GM12892 (cell line): ENCODE measurements around the gene PRF1.

ENCODE experiments used
- POLR2A ChIP-seq: IDR thresholded peaks from 2 replicates; pipeline ENCODE4 v1.6.1; 2011; ENCODE audit warnings: low read depth, low read length, control low read depth
- POLR2AphosphoS5 ChIP-seq: IDR thresholded peaks from 2 replicates; pipeline ENCODE4 v1.6.1; 2011; ENCODE audit warnings: low read depth, low read length, control low read depth
- TAF1 ChIP-seq: IDR thresholded peaks from 2 replicates; pipeline ENCODE4 v1.6.1; 2011; ENCODE audit warnings: low read depth, mild to moderate bottlenecking, control low read depth, low read length, borderline replicate concordance

DNA sequence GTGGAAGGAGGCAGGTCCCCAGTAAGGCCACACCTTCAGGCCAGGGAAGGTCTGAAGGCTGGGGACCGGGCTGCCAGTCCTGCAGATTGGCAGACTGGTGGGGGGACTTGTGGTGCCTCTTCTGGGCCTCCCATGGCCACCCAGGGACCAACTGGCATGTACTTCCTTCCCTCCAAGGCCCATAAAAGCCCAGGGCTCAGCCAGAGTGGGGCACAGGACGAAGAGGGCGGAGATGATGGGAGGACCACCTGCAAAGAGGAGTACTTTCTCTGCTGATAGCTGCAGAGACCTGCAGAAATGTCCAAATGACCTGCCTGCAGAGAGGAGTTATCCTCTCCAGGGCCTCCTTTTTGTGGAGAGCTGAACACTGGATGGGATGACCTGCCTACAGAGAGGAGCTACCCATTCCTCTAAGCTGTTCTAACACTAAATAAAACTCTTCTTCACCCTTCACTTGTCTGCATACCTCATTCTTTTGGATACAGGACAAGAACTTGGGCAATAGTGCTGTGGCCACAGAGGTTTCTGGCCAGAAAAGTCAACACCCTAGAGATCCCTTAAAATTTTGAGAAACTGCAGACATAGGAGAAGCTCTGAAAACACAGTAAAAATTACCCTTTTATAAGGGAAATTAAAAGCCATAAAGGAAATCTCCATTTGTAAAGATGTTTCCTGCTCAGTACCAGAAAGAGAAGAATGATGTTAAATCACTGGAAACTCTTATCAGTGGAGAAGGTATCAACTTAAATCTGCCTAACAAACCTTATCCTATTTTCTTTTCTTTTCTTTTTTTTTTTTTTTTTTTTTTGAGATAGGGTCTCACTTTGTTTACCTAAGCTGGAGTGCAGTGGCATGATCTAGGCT lies 20.7 kb upstream of the PRF1 start:
- no peak for TF ChIP-seq TAF1
- TF ChIP-seq POLR2AphosphoS5 = no peak
- TF ChIP-seq POLR2A = no peak
